Non-pigmented ciliary epithelial cell (primary cell): ENCODE data around the gene DCUN1D4.

Experiments used
- DNase-seq: peaks from one replicate; pipeline ENCODE4 v3.0.0-alpha.2; 2010; ENCODE audit warnings: low read depth

The DCUN1D4 gene

DNA sequence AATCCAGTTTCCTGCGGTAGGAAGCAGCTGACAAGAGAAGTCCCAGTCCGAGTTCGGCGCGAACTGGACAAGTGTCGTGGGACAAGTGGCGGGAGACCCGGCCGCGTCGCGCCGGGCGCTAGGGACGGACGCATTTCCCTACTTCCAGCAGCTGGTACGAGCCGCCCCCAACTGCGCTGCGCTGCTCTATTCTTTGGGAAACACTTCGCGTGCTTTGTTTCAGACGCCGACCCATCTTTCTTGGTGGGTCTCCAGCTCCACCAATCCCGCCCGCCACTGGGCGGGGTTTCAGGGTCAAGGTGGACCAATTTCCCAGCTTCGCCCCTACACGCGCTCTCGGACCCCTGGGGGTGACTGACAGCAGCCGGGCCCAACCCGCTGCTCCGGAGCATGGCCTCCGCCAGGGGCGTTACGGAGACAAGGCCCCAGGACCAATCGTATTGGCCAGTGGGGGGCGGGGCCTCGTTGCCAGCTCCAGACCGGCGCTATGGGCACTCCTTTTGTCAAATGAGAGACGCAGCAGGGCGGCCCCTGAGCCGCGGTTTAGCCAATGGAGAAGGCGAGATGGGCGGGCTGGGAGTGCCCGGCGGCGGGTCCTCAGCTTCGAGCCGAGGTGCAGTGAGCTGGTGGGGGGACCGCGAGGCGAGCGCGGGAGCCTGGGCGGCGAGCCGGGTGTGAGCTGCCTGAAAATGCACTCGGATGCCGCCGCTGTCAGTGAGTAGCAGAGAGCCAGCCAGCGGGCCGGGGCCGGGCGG, at the start of gene DCUN1D4:
TSS of gene DCUN1D4 (plus strand) at position 600 of the 755 bp plus-strand sequence. CDS start at position 690, 90 bp downstream.
- DNase-seq, result peak; percentile 98

DNA sequence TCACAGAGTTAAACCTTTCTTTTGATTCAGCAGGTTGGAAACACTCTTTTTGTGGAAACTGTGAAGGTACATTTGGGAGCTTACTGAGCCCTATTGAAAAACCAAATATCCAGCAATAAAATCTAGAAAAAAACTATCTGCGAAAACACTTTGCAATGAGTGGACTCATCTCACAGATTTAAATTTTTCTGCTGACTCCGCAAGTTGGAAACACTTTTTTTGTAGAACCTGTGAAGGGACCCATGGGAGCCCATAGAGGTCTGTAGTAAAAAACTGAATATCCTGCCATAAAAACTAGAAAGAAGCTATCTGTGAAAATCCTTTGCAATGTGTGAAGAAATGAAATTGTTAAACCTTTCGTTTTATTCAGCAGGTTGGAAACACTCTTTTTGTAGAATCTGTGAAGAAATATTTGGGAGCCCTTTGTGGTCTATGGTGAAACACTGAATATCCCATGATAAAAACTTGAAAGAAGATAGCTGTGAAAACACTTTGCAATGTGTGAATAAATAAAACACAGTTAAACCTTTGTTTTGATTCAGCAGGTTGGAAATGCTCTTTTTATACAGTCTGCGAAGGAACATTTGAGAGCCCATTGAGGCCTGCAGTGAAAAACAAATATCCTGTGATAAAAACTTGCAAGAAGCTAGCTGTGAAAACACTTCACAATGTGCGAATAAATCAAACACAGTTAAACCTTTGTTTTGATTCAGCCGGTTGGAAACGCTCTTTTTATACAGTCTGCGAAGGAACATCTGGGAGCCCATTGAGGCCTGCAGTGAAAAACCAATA, 22.3 kb upstream of the DCUN1D4 start:
- DNase-seq, result no peak

DNA sequence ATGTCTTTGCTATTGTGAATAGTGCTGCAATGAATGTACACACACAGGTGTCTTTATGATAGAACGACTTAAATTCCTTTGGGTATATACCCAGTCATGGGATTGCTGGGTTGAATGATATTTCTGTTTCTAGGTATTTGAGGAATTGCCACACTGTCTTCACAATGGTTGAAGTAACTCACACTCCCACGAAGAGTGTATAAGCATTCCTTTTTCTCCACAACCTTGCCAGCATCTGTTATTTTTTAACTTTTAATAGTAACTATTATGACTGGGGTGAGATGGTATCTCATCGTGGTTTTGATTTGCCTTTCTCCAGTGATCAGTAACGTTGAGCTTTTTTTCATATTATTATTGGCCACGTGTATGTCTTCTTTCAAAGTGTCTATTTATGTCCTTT, 17.6 kb upstream of the DCUN1D4 start:
- no peak for DNase-seq

DNA sequence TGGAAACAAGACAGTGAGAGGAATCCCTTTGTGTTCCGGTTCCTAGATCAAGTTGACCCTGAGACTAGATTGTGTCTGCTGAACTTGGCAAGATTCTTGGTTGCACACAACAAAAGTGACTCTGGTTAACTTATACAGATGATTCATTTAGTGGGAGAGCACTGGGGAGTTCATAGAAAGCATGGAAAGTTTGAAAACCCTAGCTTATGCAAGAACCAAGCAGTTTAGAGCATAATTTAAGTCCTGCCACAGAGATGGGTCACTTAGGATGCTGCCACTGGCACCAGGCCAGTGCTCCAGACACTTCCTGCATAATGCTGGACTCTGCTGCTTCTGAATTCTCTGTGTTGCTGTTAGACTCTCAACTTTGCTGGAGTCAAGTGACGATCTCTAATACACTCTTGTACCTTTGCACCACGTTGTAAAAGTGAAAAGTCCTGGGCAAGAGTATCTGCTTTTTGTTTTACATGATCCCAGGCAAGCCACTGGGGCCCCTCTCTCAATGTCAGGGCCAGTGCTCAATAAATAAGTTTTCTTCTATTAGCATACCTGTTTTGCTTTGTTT, 12.7 kb upstream of the DCUN1D4 start:
- no peak for DNase-seq

DNA sequence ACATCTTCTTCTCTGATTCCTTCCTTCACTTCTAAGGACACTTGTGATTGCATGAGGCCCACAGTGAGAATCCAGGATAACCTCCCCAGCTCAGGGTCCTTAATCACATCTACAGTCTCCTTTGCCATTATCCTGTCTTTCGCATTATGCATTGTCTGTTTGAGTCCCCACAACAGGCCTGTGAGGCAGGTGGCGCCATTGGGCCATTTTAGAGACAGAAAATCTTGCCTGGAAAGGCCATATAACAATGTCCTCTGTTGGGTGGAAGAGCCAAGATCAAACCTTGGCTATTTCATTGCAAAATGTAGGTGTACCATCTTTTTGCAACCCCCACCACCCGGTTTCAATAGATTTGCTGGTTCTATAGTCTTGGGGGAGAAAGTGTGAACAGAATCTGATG, 11.8 kb upstream of the DCUN1D4 start:
- DNase-seq, result no peak

DNA sequence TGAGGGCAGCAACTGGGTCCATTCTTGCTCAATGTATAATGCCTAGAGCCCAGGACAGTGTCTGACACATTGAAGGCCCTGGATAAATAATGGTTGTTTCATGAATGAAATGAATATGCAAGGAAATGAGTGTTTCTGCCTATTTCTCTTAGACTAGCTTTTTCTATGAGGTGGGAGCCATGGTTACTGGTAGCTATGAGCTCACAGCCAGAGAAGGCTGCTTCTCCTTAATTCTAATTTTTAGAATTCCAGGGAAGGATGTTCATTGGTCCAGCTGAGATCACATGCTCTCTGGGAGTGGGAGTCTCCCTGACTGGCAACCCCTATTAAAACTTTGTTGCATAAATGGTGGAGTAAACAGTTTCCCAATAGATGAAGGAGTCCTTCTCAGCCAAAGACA, 9.7 kb upstream of the DCUN1D4 start:
- no peak for DNase-seq

DNA sequence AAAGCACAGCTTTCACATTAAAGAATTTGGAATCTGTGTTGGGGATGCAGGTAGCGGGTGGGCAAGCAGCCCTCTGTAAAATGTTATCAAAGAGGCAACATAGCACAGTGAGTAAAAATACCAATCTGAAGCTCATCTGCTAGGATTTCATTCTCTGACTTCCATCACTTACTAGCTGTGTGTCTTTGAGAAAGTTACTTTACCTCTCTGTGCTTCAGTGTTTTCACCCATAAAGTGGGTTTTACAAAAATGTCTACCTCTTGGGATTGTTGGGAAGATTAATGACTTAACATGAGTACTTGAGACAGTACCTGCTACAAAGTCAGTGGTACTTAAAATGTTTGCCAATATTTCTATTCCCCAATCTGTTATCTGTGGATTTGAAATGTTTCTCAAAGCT, 7.9 kb upstream of the DCUN1D4 start:
- no peak for DNase-seq

DNA sequence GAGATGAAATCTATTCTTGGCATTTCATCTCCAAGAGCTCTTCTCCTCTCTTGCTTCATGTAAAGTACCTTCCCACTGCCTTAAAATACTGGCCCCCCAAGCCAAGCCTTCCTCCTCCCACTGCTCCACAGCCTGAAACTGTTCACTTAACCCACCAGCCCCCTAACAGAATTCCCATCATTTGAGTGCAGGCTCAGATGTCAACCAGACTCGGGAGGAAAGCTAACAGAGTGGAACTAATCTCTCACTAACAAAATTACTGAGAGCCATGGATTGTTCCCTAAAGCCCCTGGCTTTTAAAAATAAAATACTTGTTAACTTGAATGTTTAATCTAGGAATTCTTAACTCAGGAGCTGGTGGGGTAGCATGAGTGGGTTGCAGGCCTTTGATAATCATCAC, 7.1 kb upstream of the DCUN1D4 start:
- no peak for DNase-seq

DNA sequence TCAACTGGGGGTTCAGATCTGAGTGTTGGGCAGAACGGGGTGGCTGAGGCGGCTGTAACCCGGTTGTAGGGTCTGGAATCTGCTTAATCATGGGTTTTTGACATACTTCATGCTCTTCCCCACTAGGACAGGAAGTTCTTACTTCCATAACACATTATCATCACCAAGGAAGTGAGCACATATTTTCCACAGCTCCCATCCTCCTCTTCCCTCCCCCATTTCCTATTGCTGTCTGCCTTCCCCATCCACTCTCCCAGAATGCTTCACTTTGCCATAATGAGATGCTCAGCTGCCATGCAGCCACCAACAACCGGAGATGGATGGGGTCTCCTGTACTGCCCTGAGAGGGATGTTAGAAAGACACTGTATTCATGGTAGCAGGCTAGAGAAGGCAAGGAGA, 6.4 kb upstream of the DCUN1D4 start:
- DNase-seq, result no peak

DNA sequence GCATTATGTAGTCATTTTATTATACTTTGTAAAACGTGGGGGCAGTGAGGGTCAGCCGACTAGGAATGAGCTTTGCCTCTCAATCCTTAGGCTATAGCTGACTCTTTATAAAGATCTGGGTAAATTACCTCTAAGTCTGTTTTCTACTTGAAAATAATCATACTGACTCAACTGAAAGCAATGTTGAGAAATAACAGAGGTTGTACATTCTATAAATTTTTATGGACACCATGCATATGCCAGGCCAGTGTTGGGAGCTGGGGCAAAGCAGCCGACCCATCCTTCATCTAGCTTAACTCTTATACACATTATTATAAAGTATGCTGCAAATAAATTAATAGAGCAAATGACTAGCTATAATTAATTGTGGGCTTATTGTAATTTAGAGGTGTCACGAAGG, 2.2 kb upstream of the DCUN1D4 start:
- DNase-seq, result no peak

DNA sequence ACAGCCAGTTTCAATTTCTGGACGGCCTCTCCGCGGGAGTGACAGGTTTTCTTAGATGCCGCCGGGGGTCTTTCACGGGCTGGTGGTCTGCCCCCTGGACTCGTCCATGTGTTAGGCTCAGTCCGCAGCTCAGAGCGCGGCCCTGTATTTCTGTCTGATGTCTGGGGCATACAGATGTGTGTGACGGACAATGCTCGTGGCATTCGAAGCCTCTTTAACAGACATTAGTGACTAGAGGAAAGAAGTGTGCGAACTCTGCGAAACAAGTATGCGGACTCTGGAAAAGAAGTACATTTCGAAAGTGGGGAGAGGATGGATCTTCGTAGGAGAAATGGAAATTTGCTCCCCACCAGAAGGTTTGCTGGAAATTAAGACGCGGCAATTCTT, 793 bp upstream of the DCUN1D4 start:
- DNase-seq, result no peak

DNA sequence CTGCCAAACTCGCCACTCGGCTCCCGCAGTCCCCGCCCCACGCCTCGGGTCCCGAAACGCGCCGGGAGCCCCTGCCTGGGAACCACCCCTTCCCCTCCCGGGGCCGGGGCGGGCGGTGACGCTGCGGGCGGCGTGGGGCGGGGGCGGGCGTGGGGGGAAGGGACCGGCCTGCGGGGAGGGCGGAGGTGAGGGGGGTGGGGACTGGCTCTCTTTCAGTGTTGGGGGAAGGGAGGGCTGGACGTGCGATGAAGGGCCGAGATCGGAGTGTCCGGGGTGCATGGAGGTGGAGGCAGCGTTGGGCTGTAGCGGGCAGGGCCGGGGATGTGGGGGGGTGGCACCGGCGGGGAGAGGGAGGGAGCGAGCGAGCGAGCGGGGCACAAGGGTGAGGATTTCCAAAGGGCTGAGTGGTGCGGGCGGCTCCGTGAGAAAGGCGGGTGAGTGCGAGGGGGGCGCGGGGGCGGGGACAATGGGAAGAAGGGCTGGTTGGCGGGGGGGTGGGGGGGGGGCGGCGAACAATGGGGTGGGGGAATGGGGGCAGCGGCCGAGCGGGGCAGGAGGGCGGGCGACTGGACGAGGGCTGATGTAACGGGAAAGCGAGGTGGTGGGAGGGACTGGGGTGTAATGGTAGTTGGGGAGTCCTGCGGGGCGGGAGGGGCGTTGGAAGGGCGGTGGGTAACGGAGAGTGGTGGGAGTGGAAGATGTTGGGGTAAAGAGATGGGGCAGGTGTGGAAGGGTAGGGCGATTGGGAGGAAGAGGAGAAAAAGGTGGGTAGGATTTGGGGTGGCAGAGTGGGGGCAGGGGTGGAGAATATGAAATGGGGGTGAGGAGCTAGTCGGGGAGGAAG, 578 bp downstream of the DCUN1D4 start:
- DNase-seq, result no peak

DNA sequence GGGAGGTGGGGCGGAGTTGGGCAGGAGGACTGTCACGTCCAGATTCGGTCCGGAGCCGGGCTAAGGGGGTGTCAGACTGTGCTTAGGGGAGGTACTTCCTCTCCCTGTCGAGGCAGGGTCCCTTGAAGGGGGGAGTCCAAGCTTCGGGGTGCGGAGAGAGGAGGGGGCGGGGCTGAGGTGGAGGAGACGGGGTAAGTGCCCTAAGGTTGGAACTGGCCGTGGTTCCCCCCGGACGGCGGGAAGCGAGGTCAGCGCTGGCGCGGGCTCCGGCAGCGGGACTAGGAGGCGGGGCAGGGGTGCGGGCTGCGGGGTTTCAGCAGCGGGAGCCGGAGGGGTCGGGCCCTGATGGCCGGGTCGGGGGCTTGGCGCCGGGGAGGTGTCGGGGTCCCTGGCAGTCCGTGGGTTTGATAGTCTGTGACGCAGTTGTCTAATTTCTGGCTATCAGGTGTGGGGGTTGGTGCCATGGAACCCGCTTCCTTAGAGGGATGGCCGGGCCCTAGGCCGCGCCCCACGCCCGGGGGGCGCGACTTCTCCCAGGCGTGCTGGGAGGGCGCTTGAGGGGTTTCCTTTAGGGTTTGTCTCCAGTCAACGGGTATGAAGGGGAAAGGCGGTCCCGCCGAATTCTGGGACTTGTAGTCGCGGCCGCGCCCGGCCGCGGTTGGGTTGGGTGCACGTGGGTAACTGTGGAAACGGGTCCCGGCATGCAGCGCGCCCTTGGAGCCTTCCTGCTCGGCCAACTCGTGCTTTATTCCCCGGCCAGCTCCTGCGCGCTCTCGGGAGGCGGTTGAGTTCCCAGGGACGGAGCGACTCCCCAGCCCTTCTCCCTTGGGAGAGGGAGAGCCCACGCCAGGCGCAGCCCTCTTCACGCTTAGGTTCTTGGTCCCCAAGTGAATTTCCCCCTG, 1.5 kb downstream of the DCUN1D4 start:
- peak; percentile 61 for DNase-seq

DNA sequence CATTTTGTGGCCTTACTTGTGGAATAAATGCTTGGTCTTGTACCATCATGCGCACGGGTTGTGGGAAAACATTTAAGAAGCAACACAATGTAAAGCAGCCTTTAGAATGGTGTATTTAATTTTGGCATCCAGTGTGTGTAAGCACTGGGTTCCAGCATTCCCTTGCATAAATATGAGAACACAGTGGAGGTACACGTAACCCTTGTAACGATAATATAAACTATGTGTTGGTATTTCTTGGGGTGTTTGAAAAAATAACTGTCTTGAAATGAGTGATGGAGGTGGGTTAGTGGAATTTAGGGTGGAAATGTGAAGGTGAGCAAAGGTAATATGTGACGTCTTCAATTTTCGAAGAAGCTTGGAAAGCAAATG, 2.1 kb downstream of the DCUN1D4 start:
- no peak for DNase-seq

DNA sequence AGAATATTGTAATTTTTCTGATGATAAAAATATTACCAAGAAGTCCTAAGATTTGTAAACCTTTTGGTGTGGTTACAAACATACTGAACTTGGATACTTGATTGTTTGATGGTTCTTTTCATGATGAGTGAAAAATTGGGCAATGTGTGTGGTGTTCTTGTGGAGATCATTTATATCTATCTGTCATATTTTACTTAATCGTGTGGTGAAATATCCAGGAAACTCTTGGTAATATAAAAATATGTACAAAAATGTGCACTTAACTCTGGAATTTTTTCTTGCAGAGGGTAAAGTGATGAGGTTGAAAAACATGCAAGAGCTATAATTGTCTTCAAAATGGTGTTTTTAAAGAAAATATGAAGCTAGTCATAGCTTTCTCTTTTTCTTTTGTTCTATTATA, 2.8 kb downstream of the DCUN1D4 start:
- DNase-seq, result no peak

DNA sequence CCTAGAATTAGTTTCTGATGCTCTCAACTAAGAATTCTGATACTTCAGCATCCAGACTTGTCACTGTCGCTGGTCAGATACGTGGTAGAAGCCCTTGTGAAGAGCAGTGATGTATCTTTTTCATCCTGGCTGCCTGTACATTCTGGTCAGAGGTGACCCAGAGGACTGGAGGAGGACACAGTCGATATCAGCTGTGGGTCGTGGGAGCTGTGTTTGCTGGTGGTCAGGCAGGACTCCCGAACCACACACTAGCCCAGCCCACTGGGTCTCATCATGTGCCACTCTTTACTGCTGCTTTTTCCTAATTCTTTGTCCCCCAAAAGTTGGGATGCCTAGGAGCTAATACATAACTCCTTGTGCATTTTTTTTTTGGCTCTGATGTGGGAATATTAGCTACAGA, 6.5 kb downstream of the DCUN1D4 start:
- DNase-seq, result no peak

DNA sequence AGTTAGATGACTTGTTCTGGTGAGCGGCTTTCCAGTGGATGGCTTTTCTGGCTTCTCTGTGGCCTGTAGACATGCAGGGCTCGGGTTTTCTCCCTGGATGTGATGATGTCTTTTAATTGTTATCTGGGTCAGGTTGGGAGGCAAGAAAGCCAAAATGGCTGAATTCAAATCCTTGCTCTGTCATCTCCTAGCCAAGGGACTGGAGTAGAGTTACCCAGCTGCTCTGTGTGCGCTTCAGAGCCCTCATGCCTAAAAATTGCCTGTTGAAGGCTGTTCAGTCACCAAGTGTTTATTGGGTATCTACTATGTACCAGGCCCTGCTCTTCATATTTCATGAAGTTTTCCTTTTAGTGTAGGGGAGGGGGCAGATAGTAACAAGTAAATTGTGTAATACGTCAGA, 7.3 kb downstream of the DCUN1D4 start:
- no peak for DNase-seq

DNA sequence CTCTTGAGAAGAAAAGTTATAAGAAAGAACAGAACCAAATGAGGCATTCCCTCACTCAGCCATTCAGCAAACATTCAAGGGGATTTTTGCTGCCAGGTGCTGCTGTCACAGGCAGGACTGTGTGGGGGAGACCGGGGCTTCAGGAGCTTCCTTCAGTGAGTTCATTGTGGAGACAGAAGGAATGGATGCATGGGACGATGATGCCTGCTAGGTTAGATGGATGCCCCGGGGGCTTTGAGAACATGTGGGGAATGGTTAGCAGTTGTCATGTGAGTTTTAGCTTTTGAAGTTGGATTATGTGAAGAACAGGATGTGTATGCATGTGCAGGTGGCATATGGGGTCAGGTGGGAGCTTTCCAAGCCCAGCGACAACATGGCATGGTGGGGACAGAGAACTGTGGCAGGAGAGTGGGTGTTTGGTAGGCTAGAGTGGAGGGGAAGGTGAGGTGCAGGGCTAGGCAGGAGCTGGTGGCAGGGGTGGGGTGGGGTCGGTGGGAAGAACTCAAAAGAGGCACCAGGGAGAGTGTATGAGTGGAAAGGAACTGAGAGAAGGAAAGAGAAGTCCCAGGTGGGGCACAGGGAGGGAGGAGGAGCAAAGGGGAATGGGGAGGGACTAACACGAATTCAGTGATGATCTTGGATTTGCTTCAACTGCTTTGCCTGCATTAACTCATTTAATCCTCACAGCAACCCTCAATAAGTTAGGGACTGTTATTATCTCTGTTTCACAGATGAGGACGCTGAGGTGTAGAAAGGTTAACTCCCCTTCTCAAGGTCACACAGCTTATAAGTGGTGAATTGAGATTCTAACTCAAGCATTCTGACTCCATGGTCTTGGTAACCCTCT, 8.4 kb downstream of the DCUN1D4 start:
- no peak for DNase-seq

DNA sequence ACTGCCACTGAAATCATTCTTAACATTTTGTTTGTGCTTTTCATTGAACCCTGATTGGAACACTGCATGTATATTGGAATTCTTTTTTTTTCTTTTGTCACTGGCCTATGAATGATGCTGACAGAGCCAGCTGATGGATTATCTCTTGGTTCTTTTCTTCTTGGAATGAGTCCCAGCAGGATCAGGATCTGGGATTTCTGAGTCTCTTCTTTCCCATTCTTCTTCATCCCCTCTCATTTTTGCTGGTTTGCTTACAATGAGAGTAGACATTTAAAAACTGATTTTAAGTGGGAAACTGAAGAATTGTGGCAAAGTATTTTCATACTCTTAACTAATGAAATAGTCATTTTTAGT, 9.0 kb downstream of the DCUN1D4 start:
- no peak for DNase-seq

DNA sequence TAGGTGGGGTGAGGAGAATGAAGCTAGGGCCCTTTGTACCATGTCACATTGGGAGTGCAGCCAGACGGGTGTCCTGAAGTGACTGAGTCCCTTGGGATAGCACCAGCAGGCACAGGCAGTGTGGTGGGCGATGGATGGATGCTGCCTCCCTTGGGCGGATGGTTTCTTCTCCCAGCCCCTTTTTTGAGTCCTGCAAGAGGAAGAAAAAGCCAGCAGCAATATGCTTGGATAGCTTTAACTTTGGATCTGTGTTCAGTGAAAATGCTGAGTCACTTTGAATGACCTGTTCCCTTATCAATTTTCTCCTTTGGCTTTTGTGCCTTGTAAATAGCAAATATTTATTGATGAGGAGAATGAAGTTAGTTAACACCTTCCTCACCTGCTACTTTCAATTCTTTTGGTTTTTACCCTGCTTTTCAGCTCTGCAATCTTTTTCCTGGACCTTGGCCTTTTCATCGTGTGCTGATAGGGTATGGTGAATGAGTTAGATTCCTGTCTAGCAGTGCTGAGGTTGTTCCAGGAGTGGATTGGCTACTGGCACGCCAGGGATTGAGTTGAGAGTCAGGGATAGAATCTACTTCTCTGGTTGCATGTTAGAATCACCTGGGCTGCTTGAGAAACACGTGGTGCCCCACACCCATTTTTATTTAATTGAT, 10.2 kb downstream of the DCUN1D4 start:
- DNase-seq, result no peak
